PC-3 (cell line): ENCODE results near the gene SSU72.

ENCODE experiments used
- EZH2 ChIP-seq: fragments of 300-600 bp; sonication (generic); IDR thresholded peaks from one replicate; pipeline ENCODE4 v1.6.1; 2017; ENCODE audit warnings: antibody characterized with exemption, mild to moderate bottlenecking, low read length; ENCODE audit not compliant: unreplicated experiment
- TF ChIP-seq, protein P1 (sequence below): fragments of 300-600 bp; sonication (generic); conservative IDR thresholded peaks from 2 replicates; pipeline ENCODE4 v1.5.1; 2017; ENCODE audit warnings: antibody characterized with exemption, low read depth, mild to moderate bottlenecking, low read length

DNA sequence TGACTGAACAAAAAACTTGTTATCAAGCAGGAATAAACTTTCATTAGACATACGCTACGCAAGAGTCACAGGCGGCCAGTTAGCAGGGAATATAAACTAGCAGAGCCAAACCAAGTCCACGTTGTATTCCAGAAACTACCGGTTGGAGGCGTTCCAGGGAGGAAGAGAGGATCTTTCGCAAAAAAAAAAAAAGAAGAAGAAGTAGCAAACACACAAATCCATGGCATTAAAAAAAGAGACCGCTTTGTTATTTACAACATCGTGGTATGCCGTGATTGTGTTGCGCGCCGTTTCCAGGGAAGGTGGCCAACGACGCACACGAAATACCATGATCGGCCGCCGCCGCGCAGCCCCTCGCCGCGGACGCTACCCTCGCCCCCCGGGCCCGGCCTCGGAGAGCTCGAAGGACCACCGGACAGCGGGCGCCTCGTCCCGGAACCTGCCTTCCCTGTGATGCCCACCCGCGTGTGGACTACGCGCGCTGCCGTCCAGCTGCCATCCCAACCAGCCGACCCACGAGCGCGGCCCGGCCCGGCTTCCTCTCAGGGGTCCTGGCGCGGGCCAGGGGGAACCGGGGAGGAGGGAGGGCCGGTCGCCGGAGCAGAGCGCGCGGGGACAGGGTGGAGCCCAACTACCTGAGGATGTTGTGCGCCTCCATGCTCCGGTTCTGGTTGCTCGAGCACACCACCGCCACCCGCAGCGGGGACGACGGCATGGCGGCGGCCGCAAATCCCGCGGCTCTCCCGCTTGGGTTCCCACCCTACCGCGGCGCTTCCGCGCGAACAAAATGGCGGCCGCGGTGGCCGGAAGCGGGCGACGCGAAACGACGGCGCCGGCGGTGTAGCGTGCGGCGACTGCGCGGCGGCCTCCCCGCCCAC lies 581 bp downstream of the SSU72 start:
- TF ChIP-seq, protein P1, sequence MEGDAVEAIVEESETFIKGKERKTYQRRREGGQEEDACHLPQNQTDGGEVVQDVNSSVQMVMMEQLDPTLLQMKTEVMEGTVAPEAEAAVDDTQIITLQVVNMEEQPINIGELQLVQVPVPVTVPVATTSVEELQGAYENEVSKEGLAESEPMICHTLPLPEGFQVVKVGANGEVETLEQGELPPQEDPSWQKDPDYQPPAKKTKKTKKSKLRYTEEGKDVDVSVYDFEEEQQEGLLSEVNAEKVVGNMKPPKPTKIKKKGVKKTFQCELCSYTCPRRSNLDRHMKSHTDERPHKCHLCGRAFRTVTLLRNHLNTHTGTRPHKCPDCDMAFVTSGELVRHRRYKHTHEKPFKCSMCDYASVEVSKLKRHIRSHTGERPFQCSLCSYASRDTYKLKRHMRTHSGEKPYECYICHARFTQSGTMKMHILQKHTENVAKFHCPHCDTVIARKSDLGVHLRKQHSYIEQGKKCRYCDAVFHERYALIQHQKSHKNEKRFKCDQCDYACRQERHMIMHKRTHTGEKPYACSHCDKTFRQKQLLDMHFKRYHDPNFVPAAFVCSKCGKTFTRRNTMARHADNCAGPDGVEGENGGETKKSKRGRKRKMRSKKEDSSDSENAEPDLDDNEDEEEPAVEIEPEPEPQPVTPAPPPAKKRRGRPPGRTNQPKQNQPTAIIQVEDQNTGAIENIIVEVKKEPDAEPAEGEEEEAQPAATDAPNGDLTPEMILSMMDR, result peak; percentile 53
- no peak for TF ChIP-seq EZH2
